CD4-positive, alpha-beta T cell treated with Interleukin-12 subunit alpha and Interleukin-12 subunit beta, for 1 hour (primary cell): ENCODE results near the gene LIPK.

Source experiments
- DNase-seq: peaks from one replicate; pipeline ENCODE4 v3.0.0-alpha.2; 2020

The LIPK gene

GRCh38 chr10:88788924-88789323 is 82.9 kb downstream of the LIPK start:
- no peak for DNase-seq

- DNase-seq: no peak
Measured at GRCh38 chr10:88791924-88792323, 85.9 kb downstream of the LIPK start.

- peak; percentile 16 for DNase-seq
Measured at GRCh38 chr10:88792661-88793060, 86.6 kb downstream of the LIPK start.

- DNase-seq: peak; percentile 8
Measured at GRCh38 chr10:88793712-88794299, 87.8 kb downstream of the LIPK start.

DNA sequence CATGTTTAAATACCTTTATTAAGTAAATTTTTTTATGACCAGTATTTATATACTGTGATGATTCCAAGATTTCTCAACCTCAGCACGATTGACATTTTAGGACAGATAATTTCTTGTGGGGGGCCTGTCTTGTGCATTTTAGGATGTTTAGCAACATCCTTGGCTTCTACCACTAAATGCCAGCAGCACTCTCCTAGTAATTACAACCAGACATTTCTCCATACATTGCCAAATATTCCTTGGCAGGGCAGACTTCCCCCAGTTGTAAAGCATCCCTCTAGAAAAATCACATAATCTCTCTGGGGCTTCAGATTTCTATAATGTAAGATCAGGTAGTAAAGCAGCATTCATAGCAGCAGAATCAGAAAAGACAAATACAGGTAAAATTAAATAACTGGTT is 88.7 kb downstream of the LIPK start:
- no peak for DNase-seq

GRCh38 chr10:88800152-88801125 is 94.4 kb downstream of the LIPK start:
- DNase-seq: no peak
